ENCODE data around the gene SLC6A8.

DNA sequence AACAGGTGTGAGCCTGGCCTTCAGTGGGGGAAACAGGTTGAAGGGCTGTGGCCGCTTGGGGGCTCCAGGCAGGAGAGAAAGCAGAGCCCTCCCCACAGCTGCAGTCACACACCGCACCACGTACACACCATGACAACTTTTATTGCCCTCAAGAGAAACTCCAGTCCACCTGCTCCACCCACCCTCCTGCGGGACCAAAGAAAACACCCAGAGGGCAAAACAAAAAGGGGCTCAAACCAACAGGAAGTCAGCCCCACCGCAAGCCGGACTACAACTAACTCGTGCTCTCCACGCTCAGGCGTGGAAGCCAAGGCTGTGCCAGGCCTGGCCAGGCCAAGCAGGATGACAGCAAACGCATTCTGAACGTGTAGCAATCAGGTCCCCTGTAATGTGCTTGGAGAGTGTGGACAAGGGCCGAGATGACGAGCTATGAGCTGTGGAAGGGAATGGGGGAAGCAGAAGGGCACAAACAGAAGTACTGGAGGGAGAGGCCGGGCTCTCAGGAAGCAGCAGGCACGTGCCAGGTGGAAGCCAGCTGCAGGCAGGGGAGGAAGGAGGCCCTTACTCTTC is 12.7 kb downstream of the SLC6A8 start:
- TF ChIP-seq, protein P1, sequence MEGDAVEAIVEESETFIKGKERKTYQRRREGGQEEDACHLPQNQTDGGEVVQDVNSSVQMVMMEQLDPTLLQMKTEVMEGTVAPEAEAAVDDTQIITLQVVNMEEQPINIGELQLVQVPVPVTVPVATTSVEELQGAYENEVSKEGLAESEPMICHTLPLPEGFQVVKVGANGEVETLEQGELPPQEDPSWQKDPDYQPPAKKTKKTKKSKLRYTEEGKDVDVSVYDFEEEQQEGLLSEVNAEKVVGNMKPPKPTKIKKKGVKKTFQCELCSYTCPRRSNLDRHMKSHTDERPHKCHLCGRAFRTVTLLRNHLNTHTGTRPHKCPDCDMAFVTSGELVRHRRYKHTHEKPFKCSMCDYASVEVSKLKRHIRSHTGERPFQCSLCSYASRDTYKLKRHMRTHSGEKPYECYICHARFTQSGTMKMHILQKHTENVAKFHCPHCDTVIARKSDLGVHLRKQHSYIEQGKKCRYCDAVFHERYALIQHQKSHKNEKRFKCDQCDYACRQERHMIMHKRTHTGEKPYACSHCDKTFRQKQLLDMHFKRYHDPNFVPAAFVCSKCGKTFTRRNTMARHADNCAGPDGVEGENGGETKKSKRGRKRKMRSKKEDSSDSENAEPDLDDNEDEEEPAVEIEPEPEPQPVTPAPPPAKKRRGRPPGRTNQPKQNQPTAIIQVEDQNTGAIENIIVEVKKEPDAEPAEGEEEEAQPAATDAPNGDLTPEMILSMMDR (conservative IDR thresholded peaks at IDR 0.05; ENCODE audit: low read depth, low read length), result no peak
- TF ChIP-seq RFX5 (IDR thresholded peaks at IDR 0.05; ENCODE audit: low read depth, low read length), result no peak
- no peak for TF ChIP-seq CEBPB (IDR thresholded peaks at IDR 0.05; ENCODE audit: low read depth, low read length)
- TF ChIP-seq BHLHE40 (IDR thresholded peaks at IDR 0.05; ENCODE audit: low read depth, low read length), result no peak
- TF ChIP-seq POLR2A (IDR thresholded peaks at IDR 0.05; ENCODE audit: low read depth, low read length), result no peak
- no peak for TF ChIP-seq NFE2L2 (IDR thresholded peaks at IDR 0.05; ENCODE audit: low read depth, low read length)
- TF ChIP-seq, protein P2, sequence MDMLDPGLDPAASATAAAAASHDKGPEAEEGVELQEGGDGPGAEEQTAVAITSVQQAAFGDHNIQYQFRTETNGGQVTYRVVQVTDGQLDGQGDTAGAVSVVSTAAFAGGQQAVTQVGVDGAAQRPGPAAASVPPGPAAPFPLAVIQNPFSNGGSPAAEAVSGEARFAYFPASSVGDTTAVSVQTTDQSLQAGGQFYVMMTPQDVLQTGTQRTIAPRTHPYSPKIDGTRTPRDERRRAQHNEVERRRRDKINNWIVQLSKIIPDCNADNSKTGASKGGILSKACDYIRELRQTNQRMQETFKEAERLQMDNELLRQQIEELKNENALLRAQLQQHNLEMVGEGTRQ (IDR thresholded peaks at IDR 0.05; ENCODE audit: low read depth, low read length), result no peak
- no peak for TF ChIP-seq RAD21 (IDR thresholded peaks at IDR 0.05; ENCODE audit: low read length)
- TF ChIP-seq RCOR1 (IDR thresholded peaks at IDR 0.05; ENCODE audit: insufficient replicate concordance, low read length), result no peak
